SK-N-SH treated with all-trans-retinoic acid at 6 μM for 48 hours (cell line): ENCODE data around the gene CD300LF.

ENCODE experiments used
- ATAC-seq: fragments of 200-7000 bp; cut with Tn5 transposase; 3 replicates; pipeline ENCODE4 v1.9.1; 2020; ENCODE audit warnings: mild to moderate bottlenecking, moderate library complexity
- ARNTL ChIP-seq: fragments of 450-650 bp; formaldehyde crosslinking; IDR thresholded peaks from 2 replicates; pipeline ENCODE4 v1.5.0; 2020; ENCODE audit warnings: low read depth, mild to moderate bottlenecking, moderate library complexity, borderline replicate concordance
- BACH2 ChIP-seq: fragments of 250-450 bp; sonication (Bioruptor Pico); IDR thresholded peaks from 2 replicates; pipeline ENCODE4 v1.9.0; 2021; ENCODE audit warnings: mild to moderate bottlenecking, borderline replicate concordance
- CSDC2 ChIP-seq: fragments of 250-450 bp; sonication (Bioruptor Pico); IDR thresholded peaks from 2 replicates; pipeline ENCODE4 v1.5.0; 2020; ENCODE audit warnings: mild to moderate bottlenecking, moderate library complexity
- ESRRG ChIP-seq: fragments of 250-450 bp; sonication (Bioruptor Pico); IDR thresholded peaks from 2 replicates; pipeline ENCODE4 v1.6.1; 2021; ENCODE audit warnings: mild to moderate bottlenecking
- GLIS3 ChIP-seq: fragments of 250-450 bp; sonication (Bioruptor Pico); IDR thresholded peaks from 2 replicates; pipeline ENCODE4 v1.5.0; 2020; ENCODE audit warnings: mild to moderate bottlenecking, moderate library complexity
- ISL1 ChIP-seq: fragments of 250-450 bp; sonication (Bioruptor Pico); IDR thresholded peaks from 2 replicates; pipeline ENCODE4 v2.1.2; 2022; ENCODE audit warnings: mild to moderate bottlenecking, moderate library complexity
- OSR1 ChIP-seq: fragments of 250-450 bp; sonication (Bioruptor Pico); IDR thresholded peaks from 2 replicates; pipeline ENCODE4 v1.8.0; 2022; ENCODE audit warnings: moderate library complexity, mild to moderate bottlenecking, inconsistent platforms
- PPARA ChIP-seq: fragments of 250-450 bp; sonication (Bioruptor Pico); IDR thresholded peaks from 2 replicates; pipeline ENCODE4 v1.5.0; 2020; ENCODE audit warnings: mild to moderate bottlenecking, borderline replicate concordance
- RARB ChIP-seq: fragments of 250-450 bp; sonication (Bioruptor Pico); IDR thresholded peaks from 2 replicates; pipeline ENCODE4 v1.8.0; 2021; ENCODE audit warnings: mild to moderate bottlenecking, moderate library complexity
- SNAI2 ChIP-seq: fragments of 250-450 bp; sonication (Bioruptor Pico); IDR thresholded peaks from 2 replicates; pipeline ENCODE4 v1.5.0; 2020; ENCODE audit warnings: mild to moderate bottlenecking, moderate library complexity
- TCF4 ChIP-seq: fragments of 250-450 bp; sonication (Bioruptor Pico); IDR thresholded peaks from 2 replicates; pipeline ENCODE4 v1.8.0; 2021; ENCODE audit warnings: mild to moderate bottlenecking, moderate library complexity, borderline replicate concordance
- ZC3H10 ChIP-seq: fragments of 250-450 bp; sonication (Bioruptor Pico); IDR thresholded peaks from 2 replicates; pipeline ENCODE4 v1.5.1; 2021; ENCODE audit warnings: mild to moderate bottlenecking, moderate library complexity
- ZFP3 ChIP-seq: fragments of 250-450 bp; sonication (Bioruptor Pico); IDR thresholded peaks from 2 replicates; pipeline ENCODE4 v1.5.0; 2020; ENCODE audit warnings: mild to moderate bottlenecking, moderate library complexity
- ZFP30 ChIP-seq: fragments of 450-650 bp; formaldehyde crosslinking; IDR thresholded peaks from 2 replicates; pipeline ENCODE4 v1.5.0; 2022; ENCODE audit warnings: mild to moderate bottlenecking, moderate library complexity
- ZNF565 ChIP-seq: fragments of 450-650 bp; formaldehyde crosslinking; conservative IDR thresholded peaks from 2 replicates; pipeline ENCODE4 v1.5.0; 2020; ENCODE audit warnings: low read depth, mild to moderate bottlenecking, moderate library complexity
- ZNF70 ChIP-seq: fragments of 450-650 bp; formaldehyde crosslinking; IDR thresholded peaks from 2 replicates; pipeline ENCODE4 v1.5.0; 2020; ENCODE audit warnings: mild to moderate bottlenecking, moderate library complexity
- ZNF8 ChIP-seq: fragments of 450-650 bp; formaldehyde crosslinking; IDR thresholded peaks from 2 replicates; pipeline ENCODE4 v1.5.0; 2020; ENCODE audit warnings: mild to moderate bottlenecking, moderate library complexity
- TF ChIP-seq, protein P1 (sequence below): fragments of 250-450 bp; sonication (Bioruptor Pico); IDR thresholded peaks from 2 replicates; pipeline ENCODE4 v1.5.0; 2020; ENCODE audit warnings: mild to moderate bottlenecking, moderate library complexity
- TF ChIP-seq, protein P2 (sequence below): fragments of 250-450 bp; sonication (Bioruptor Pico); IDR thresholded peaks from 2 replicates; pipeline ENCODE4 v1.8.0; 2020; ENCODE audit warnings: mild to moderate bottlenecking, moderate library complexity, borderline replicate concordance
- TF ChIP-seq, protein P3 (sequence below): fragments of 250-450 bp; sonication (Bioruptor Pico); IDR thresholded peaks from 2 replicates; pipeline ENCODE4 v1.8.0; 2021; ENCODE audit warnings: low read depth, mild to moderate bottlenecking, moderate library complexity, borderline replicate concordance
- TF ChIP-seq, protein P4 (sequence below): fragments of 250-450 bp; sonication (Bioruptor Pico); IDR thresholded peaks from 2 replicates; pipeline ENCODE4 v1.5.1; 2021; ENCODE audit warnings: mild to moderate bottlenecking, moderate library complexity

Gene CD300LF

DNA sequence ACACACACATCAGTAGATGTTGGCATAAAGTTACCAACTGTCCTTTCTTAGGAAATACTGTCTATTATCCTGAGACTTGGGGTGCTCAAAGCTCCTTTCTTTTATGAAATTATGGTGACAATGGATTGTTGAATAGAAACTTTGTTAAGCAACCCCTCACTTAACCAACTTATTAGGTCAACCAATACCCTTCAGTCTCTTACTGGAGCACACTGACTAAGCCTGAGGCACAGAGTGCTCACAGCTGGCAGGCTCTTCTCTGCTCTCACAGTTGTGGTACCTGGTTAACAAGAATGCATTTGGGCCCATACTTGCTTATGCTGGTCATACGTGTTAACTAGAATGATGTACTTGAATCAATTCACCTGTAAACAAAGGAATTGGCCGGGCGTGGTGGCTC lies 24.8 kb downstream of the CD300LF start (continued):
- TF ChIP-seq SNAI2 (CRISPR knock-in tag) (no peak), ISL1 (CRISPR knock-in tag) (no peak)
- TF ChIP-seq, protein P1, sequence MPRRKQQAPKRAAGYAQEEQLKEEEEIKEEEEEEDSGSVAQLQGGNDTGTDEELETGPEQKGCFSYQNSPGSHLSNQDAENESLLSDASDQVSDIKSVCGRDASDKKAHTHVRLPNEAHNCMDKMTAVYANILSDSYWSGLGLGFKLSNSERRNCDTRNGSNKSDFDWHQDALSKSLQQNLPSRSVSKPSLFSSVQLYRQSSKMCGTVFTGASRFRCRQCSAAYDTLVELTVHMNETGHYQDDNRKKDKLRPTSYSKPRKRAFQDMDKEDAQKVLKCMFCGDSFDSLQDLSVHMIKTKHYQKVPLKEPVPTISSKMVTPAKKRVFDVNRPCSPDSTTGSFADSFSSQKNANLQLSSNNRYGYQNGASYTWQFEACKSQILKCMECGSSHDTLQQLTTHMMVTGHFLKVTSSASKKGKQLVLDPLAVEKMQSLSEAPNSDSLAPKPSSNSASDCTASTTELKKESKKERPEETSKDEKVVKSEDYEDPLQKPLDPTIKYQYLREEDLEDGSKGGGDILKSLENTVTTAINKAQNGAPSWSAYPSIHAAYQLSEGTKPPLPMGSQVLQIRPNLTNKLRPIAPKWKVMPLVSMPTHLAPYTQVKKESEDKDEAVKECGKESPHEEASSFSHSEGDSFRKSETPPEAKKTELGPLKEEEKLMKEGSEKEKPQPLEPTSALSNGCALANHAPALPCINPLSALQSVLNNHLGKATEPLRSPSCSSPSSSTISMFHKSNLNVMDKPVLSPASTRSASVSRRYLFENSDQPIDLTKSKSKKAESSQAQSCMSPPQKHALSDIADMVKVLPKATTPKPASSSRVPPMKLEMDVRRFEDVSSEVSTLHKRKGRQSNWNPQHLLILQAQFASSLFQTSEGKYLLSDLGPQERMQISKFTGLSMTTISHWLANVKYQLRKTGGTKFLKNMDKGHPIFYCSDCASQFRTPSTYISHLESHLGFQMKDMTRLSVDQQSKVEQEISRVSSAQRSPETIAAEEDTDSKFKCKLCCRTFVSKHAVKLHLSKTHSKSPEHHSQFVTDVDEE, result no peak

DNA sequence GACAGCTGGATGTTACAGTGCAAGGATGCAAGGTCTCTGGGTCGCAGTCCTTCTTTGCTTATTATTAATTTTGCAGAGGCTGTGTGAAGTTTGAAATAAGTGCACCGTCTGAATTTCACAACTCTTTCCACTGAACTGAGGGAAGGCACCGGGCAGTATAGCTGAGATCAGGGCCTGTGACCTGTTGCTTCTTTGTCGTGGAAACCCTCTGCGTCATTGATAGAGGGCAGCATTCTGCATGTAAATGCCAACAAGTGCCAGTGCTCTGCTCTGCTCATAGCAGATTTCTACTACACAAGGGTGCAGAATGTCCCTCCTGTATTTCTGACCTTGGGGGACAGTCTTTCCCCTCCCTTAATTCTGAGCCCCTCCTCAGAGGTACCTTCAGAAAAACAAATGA lies 26.0 kb downstream of the CD300LF start:
- ATAC-seq, result no peak
- no peak for TF ChIP-seq ESRRG (CRISPR knock-in tag)
- TF ChIP-seq TCF4 (CRISPR knock-in tag), result no peak
- TF ChIP-seq ZFP30 (CRISPR knock-in tag), result no peak
- TF ChIP-seq RARB (CRISPR knock-in tag), result no peak
- TF ChIP-seq, protein P2, sequence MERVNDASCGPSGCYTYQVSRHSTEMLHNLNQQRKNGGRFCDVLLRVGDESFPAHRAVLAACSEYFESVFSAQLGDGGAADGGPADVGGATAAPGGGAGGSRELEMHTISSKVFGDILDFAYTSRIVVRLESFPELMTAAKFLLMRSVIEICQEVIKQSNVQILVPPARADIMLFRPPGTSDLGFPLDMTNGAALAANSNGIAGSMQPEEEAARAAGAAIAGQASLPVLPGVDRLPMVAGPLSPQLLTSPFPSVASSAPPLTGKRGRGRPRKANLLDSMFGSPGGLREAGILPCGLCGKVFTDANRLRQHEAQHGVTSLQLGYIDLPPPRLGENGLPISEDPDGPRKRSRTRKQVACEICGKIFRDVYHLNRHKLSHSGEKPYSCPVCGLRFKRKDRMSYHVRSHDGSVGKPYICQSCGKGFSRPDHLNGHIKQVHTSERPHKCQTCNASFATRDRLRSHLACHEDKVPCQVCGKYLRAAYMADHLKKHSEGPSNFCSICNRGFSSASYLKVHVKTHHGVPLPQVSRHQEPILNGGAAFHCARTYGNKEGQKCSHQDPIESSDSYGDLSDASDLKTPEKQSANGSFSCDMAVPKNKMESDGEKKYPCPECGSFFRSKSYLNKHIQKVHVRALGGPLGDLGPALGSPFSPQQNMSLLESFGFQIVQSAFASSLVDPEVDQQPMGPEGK, result no peak
- no peak for TF ChIP-seq ZFP3 (CRISPR knock-in tag)
- no peak for TF ChIP-seq ZC3H10
- TF ChIP-seq, protein P3, sequence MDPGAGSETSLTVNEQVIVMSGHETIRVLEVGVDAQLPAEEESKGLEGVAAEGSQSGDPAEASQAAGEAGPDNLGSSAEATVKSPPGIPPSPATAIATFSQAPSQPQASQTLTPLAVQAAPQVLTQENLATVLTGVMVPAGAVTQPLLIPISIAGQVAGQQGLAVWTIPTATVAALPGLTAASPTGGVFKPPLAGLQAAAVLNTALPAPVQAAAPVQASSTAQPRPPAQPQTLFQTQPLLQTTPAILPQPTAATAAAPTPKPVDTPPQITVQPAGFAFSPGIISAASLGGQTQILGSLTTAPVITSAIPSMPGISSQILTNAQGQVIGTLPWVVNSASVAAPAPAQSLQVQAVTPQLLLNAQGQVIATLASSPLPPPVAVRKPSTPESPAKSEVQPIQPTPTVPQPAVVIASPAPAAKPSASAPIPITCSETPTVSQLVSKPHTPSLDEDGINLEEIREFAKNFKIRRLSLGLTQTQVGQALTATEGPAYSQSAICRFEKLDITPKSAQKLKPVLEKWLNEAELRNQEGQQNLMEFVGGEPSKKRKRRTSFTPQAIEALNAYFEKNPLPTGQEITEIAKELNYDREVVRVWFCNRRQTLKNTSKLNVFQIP (CRISPR knock-in tag), result no peak
- no peak for TF ChIP-seq ZNF70 (CRISPR knock-in tag)
- no peak for TF ChIP-seq ZNF8
- no peak for TF ChIP-seq PPARA
- TF ChIP-seq, protein P4, sequence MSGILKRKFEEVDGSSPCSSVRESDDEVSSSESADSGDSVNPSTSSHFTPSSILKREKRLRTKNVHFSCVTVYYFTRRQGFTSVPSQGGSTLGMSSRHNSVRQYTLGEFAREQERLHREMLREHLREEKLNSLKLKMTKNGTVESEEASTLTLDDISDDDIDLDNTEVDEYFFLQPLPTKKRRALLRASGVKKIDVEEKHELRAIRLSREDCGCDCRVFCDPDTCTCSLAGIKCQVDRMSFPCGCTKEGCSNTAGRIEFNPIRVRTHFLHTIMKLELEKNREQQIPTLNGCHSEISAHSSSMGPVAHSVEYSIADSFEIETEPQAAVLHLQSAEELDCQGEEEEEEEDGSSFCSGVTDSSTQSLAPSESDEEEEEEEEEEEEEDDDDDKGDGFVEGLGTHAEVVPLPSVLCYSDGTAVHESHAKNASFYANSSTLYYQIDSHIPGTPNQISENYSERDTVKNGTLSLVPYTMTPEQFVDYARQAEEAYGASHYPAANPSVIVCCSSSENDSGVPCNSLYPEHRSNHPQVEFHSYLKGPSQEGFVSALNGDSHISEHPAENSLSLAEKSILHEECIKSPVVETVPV (CRISPR knock-in tag), result no peak
- no peak for TF ChIP-seq SNAI2 (CRISPR knock-in tag)
- no peak for TF ChIP-seq BACH2
- TF ChIP-seq CSDC2 (CRISPR knock-in tag), result no peak
- no peak for TF ChIP-seq GLIS3
- no peak for TF ChIP-seq ZNF565 (CRISPR knock-in tag)
- TF ChIP-seq, protein P1, result no peak
- no peak for TF ChIP-seq ARNTL (CRISPR knock-in tag)
- TF ChIP-seq, all 23 proteins: peak for 0

DNA sequence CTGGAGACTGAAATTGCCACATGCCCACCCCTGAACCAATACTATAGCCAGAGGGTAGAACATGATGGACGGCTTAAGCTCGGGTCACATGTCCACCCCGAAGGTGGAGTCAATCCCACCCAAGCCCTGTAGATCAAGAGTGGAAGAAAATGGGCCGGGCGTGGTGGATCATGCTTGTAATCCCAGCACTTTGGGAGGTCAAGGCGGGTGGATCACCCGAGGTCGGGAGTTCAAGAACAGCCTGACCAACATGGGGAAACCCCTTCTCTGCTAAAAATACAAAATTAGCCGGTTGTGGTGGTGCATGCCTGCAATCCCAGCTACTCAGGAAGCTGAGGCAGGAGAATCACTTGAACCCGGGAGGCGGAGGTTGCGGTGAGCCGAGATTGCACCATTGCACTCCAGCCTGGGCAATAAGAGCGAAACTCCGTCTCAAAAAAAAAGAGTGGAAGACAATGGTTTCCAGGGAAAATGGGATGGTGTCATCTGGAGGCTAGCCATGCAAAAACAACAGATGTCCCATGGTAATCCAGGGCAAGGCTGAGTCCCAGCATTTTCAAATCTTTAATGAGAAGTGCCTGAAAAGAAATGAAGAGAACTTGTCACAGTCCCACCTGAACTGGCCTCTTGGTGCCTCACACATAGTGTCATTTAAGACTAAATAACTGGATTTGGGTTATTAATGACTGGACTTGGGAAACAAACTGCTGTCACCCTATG lies 30.1 kb downstream of the CD300LF start:
- TF ChIP-seq OSR1 (CRISPR knock-in tag) (no peak), ZFP3 (CRISPR knock-in tag) (no peak), ZNF8 (no peak), ZNF565 (CRISPR knock-in tag) (no peak), ZC3H10 (no peak)
- no peak for ATAC-seq
